ENCODE results near the gene TMEM18. TPM values are rescaled to one million over a fixed set of nuclear protein-coding genes. Genes with fewer than 3 reads are reported as not detected.

The TMEM18 gene
- total RNA-seq, 4 donors from 2014 or later: 17.8 to 27.3 (median 21.5) TPM

- ATAC-seq (ENCODE audit: low FRiP score): no peak
- no peak for DNase-seq (ENCODE audit: low spot score)
- no peak for TF ChIP-seq CTCF (IDR thresholded peaks at IDR 0.05)
Observed at GRCh38 chr2:653645-654425, 23.4 kb downstream of the TMEM18 start.

DNA sequence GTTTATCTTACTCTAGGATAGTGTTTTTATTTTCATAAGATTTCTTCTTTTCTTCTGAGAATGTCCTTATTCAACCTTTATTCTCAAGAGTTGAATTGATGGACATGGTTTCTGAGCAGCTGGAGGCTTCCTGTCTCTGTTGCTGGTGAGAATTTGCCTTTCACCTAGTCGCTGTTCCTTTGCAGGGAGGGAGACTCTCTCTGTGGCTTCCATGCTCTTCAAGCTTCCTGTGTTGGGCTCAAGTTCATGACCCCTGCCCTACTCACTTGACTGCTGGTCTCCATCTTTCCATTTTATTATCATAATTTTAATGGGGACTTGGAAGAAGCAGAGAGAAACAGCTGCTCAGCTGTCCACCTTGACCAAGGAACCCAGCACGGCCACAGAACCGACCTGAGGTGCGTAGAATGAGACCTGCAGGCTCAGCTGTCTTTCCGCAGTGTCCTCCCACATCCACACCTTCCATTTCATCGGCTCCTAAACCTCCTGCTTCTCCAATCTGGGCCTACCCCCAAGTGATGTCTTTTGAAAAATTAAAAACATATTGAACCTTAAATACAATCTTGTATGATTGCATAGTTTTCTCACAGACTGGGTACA, 24.2 kb downstream of the TMEM18 start:
- ATAC-seq (ENCODE audit: low FRiP score) (no peak), DNase-seq (ENCODE audit: low spot score) (no peak)
- TF ChIP-seq CTCF (IDR thresholded peaks at IDR 0.05): no peak

DNA sequence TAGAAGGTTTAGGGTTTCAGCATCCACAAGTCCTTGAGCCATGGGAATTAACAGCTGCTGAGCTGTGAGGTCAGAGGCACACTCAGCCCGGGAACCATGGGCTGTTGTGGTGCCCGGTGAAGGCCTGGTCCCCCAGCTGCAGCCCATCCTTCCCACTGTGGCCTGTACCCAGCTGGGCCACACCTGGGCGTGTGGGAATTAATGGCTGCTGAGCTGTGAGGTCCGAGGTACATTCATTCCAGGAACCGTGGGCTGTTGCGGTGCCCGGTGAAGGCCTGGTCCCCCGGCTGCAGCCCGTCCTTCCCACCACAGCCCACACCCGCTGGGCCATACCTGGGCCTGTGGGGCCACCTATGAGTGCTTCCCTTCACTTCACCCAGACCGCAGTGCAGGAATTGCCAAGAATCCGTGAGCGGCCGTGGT, 25.2 kb downstream of the TMEM18 start:
- DNase-seq (ENCODE audit: low spot score) (no peak), ATAC-seq (ENCODE audit: low FRiP score) (no peak)
- TF ChIP-seq CTCF (IDR thresholded peaks at IDR 0.05): no peak

GRCh38 chr2:650343-651310, 26.6 kb downstream of the TMEM18 start:
- TF ChIP-seq CTCF (IDR thresholded peaks at IDR 0.05): no peak
- no peak for DNase-seq (ENCODE audit: low spot score)
- ATAC-seq (ENCODE audit: low FRiP score): no peak

DNA sequence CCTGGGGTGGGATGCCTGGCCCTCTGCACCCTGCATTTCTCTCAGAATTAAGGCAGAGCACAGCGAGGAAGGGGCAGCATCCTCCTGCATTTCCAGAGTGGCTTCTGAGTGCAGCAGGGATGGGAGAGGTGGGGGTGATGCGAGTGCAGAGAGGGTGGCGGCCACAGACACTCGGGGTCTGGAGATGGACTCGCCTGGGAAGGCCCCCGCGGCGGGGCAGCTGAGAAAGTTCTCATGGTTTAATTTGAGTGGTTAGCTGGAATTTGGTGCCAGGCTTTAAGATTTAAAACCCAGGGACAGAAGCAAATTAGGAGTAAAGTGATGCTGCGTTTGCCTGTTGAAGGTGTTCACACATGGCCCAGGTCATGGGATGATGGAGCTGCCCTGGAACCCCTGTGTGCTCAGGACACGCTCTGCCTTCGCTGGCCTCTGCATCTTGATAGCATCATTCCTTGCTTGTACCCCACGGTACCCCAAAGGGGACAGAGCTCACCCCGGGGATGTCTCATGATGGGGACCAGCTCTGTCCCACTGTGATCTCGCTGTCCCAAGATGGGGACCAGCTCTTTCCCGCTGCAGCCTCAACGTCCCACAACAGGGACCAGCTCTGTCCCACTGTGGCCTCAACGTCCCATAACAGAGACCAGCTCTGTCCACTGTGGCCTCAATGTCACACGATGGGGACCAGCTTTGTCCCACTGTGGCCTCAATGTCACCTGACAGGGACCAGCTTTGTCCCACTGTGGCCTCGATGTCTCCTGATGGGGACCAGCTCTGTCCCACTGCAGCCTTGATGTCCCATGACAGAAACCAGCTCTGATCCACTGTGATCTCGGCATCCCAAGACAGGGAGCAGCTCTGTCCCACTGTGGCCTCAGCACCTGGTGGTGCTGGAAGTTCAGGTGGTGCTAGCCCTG, 27.5 kb downstream of the TMEM18 start:
- DNase-seq (ENCODE audit: low spot score): no peak

More for the DNA sequence above, 27.5 kb downstream of the TMEM18 start:
- TF ChIP-seq CTCF (IDR thresholded peaks at IDR 0.05): no peak
- no peak for ATAC-seq (ENCODE audit: low FRiP score)

All from omental fat pad (tissue), 4 donors.